IMR-90 (cell line): ENCODE measurements around the gene LRP1B. TPM values are rescaled to one million over a fixed set of nuclear protein-coding genes. Genes with fewer than 3 reads are reported as not detected.

ENCODE experiments used
- ATAC-seq: fragments of 200-7000 bp; cut with Tn5 transposase; 2 replicates; pipeline ENCODE4 v1.9.1; 2020; ENCODE audit warnings: low read depth, mild to moderate bottlenecking, moderate library complexity
- BruUV-seq: library from RNA; stranded (reverse); fragments of 400-500 nt; replicated peaks from 2 replicates; lab custom pipeline; 2021; lab: Mats Ljungman, UMichigan
- CTCF ChIA-PET: fragments of 300-600 bp; formaldehyde crosslinking; extraction: SDS; loops from one replicate; lab custom pipeline; 2021; ENCODE audit warnings: antibody characterized with exemption; lab: Yijun Ruan, JAX
- POLR2A ChIA-PET: fragments of 300-600 bp; sonication (Branson Sonifier 250); formaldehyde crosslinking; loops from one replicate; lab custom pipeline; 2022; ENCODE audit warnings: antibody characterized with exemption; ENCODE audit not compliant: unreplicated experiment; lab: Charles Lee
- DNase-seq: peaks from one replicate; pipeline ENCODE4 v3.0.0; 2013
- H2AFZ ChIP-seq: replicated peaks from 2 replicates; pipeline ENCODE3; 2013; ENCODE audit warnings: low read length, mild to moderate bottlenecking; ENCODE audit not compliant: poor library complexity
- H2AK5ac ChIP-seq: 2 replicates; pipeline ENCODE4 v1.6.1; 2013; ENCODE audit warnings: low read depth, low read length, inconsistent platforms
- H2AK9ac ChIP-seq: replicated peaks from 2 replicates; pipeline ENCODE3; 2013; ENCODE audit warnings: mild to moderate bottlenecking, low read depth, low read length, moderate library complexity; ENCODE audit not compliant: poor library complexity
- H2BK120ac ChIP-seq: 2 replicates; pipeline ENCODE4 v1.6.1; 2013; ENCODE audit warnings: low read depth, low read length, inconsistent platforms
- H2BK15ac ChIP-seq: 3 replicates; pipeline ENCODE4 v1.6.1; 2013; ENCODE audit warnings: low read depth, low read length, inconsistent platforms
- H2BK20ac ChIP-seq: 2 replicates; pipeline ENCODE4 v1.6.1; 2013; ENCODE audit warnings: low read depth, mild to moderate bottlenecking, inconsistent platforms, low read length, moderate library complexity
- H2BK5ac ChIP-seq: 2 replicates; pipeline ENCODE4 v1.6.1; 2013; ENCODE audit warnings: mild to moderate bottlenecking, low read depth, low read length, inconsistent platforms; ENCODE audit not compliant: poor library complexity, severe bottlenecking
- H3K14ac ChIP-seq: replicated peaks from 2 replicates; pipeline ENCODE4 v1.6.1; 2013; ENCODE audit warnings: low read depth, low read length, inconsistent platforms
- H3K18ac ChIP-seq: 2 replicates; pipeline ENCODE4 v1.6.1; 2013; ENCODE audit warnings: low read depth, low read length, control low read depth
- H3K23ac ChIP-seq: 2 replicates; pipeline ENCODE4 v1.6.1; 2013; ENCODE audit warnings: low read depth, low read length, inconsistent platforms
- H3K27ac ChIP-seq: 2 replicates; pipeline ENCODE4 v1.5.1; 2013; ENCODE audit warnings: mild to moderate bottlenecking, control low read depth, low read length; ENCODE audit not compliant: insufficient read depth
- H3K27me3 ChIP-seq: 2 replicates; pipeline ENCODE4 v1.6.1; 2013; ENCODE audit warnings: low read length; ENCODE audit not compliant: control insufficient read depth, insufficient read depth
- H3K36me3 ChIP-seq: 2 replicates; pipeline ENCODE4 v1.6.1; 2013; ENCODE audit warnings: low read length, mixed read lengths; ENCODE audit not compliant: control insufficient read depth, insufficient read depth
- H3K4ac ChIP-seq: 2 replicates; pipeline ENCODE4 v1.6.1; 2013; ENCODE audit warnings: low read depth, low read length, inconsistent platforms
- H3K4me1 ChIP-seq: 2 replicates; pipeline ENCODE4 v1.6.1; 2013; ENCODE audit warnings: low read length, mixed read lengths; ENCODE audit not compliant: control insufficient read depth, insufficient read depth
- H3K4me2 ChIP-seq: 2 replicates; pipeline ENCODE4 v1.6.1; 2013; ENCODE audit warnings: low read depth, mild to moderate bottlenecking, control low read depth, low read length, moderate library complexity
- H3K4me3 ChIP-seq: 2 replicates; pipeline ENCODE4 v1.5.1; 2013; ENCODE audit warnings: low read depth, mild to moderate bottlenecking, control low read depth, low read length, moderate library complexity; ENCODE audit not compliant: insufficient read depth
- H3K56ac ChIP-seq: 2 replicates; pipeline ENCODE4 v1.6.1; 2013; ENCODE audit warnings: low read length, inconsistent platforms; ENCODE audit not compliant: insufficient read depth; ENCODE audit errors: extremely low read depth
- H3K79me1 ChIP-seq, 2 experiments: 2 replicates each; pipeline ENCODE4 v1.6.1; 2013; ENCODE audit warnings: low read length in 2 of 2, inconsistent platforms in 1 of 2, low read depth in 1 of 2
- H3K9ac ChIP-seq: 2 replicates; pipeline ENCODE4 v1.6.1; 2013; ENCODE audit warnings: low read depth, low read length, control low read depth
- H3K9me1 ChIP-seq: 2 replicates; pipeline ENCODE4 v1.6.1; 2013; ENCODE audit warnings: low read length, inconsistent platforms; ENCODE audit not compliant: insufficient read depth
- H3K9me3 ChIP-seq: 2 replicates; pipeline ENCODE4 v1.6.1; 2013; ENCODE audit warnings: low read length; ENCODE audit not compliant: control insufficient read depth, insufficient read depth
- H4K20me1 ChIP-seq: 2 replicates; pipeline ENCODE4 v1.6.1; 2013; ENCODE audit warnings: low read length, inconsistent platforms; ENCODE audit not compliant: insufficient read depth
- H4K5ac ChIP-seq: 2 replicates; pipeline ENCODE4 v1.6.1; 2013; ENCODE audit warnings: mild to moderate bottlenecking, low read depth, low read length, control low read depth
- H4K8ac ChIP-seq, 2 experiments: 2 replicates each; pipeline ENCODE4 v1.6.1; 2013; ENCODE audit warnings: low read depth in 2 of 2, low read length in 2 of 2, control low read depth in 1 of 2, inconsistent platforms in 1 of 2
- H4K91ac ChIP-seq: 2 replicates; pipeline ENCODE4 v1.6.1; 2013; ENCODE audit warnings: low read depth, low read length, inconsistent platforms; ENCODE audit not compliant: insufficient read depth
- RCOR1 ChIP-seq: IDR thresholded peaks from 2 replicates; pipeline ENCODE4 v1.6.1; 2012; ENCODE audit warnings: mild to moderate bottlenecking, low read length, improper control_type of control experiment; ENCODE audit not compliant: insufficient replicate concordance
- WGBS, 2 experiments: methylation state at CpG; one replicate each; pipeline versions ENCODE4 v1.1.5 to v1.1.7; 2013; ENCODE audit warnings: missing lambda C conversion rate in 2 of 2; ENCODE audit not compliant: insufficient read length in 1 of 2; ENCODE audit errors: extremely low coverage in 2 of 2; 5-methylcytosine and 5-hydroxymethylcytosine counted together
- dilution Hi-C: fragments of 300-500 bp; cut with HindIII; formaldehyde crosslinking; loops from one replicate; pipeline ENCODE4 v1.14.3; 2018; ENCODE audit warnings: low sequenced_read_pairs; ENCODE audit not compliant: unreplicated experiment
- in situ Hi-C: fragments of 300-500 bp; cut with MboI; formaldehyde crosslinking; loops from 3 replicates; pipeline ENCODE4 v1.14.3; 2019; ENCODE audit warnings: low sequenced_read_pairs, inconsistent platforms, mixed read lengths
- intact Hi-C: fragments of 100-400 bp; cut with micrococcal nuclease; formaldehyde crosslinking; loops from 2 replicates; pipeline ENCODE4 v1.10.0; 2022
- polyA plus RNA-seq, 3 experiments: library from polyadenylated mRNA; depleted of rRNA; stranded (reverse); fragments of >200 nt; gene quantifications; 2 replicates each; pipeline ENCODE4 v1.2.3, GENCODE V29; 2012; ENCODE audit warnings: low replicate concordance in 1 of 3
- total RNA-seq: library from RNA; depleted of rRNA; stranded (reverse); fragments of >200 nt; gene quantifications from 2 replicates; pipeline ENCODE4 v1.2.3, GENCODE V29; 2012
- TF ChIP-seq, protein P1 (sequence below): fragments of 150-350 bp; IDR thresholded peaks from 2 replicates; pipeline ENCODE4 v1.6.1; 2017; ENCODE audit warnings: mild to moderate bottlenecking, antibody characterized with exemption, low read length, low read depth

LRP1B gene
- total and polyA plus RNA-seq, 2 of the 4 experiments (the other 2 are of a cell fraction): under 0.01 to 0.02 TPM

DNA sequence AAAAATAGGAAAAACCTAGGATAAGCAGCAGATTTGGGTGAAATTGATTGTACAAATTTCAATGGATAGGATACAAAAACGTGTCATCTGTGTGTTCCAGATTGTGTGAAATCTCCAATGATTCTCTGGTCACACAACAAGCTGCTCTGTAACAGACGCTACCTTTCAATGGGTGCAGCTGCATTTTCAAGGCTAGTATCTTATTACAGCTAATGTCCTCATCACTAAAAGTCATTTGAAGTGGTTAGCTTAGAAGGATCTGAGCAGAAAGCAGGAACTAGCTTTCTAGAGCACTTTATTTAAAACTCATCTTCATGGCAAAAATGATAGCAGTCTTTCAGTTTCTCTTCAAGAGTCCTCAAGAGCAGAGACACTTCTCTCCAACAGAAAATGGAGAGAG lies 364.6 kb downstream of the LRP1B start:
- H2BK15ac ChIP-seq: no peak overlapping the region
- WGBS, 2 experiments: no CpG with 5 or more reads among the region's 2 CpGs
- no TSS peak for BruUV-seq
- in situ Hi-C loops (no loop called here), dilution Hi-C loops (no loop called here), intact Hi-C loops (no loop called here)
- no peaks in the 10 kb centered on the region for H3K36me3 ChIP-seq
- no peak overlapping the region for H4K91ac ChIP-seq
- no peak for TF ChIP-seq RCOR1
- TF ChIP-seq, protein P1, sequence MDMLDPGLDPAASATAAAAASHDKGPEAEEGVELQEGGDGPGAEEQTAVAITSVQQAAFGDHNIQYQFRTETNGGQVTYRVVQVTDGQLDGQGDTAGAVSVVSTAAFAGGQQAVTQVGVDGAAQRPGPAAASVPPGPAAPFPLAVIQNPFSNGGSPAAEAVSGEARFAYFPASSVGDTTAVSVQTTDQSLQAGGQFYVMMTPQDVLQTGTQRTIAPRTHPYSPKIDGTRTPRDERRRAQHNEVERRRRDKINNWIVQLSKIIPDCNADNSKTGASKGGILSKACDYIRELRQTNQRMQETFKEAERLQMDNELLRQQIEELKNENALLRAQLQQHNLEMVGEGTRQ: no peak
- DNase-seq (no peak), ATAC-seq (no peak)
- no peak overlapping the region for H3K18ac ChIP-seq
- no peak overlapping the region for H2AK5ac ChIP-seq
- no peak overlapping the region for H3K9ac ChIP-seq
- no peaks in the 10 kb centered on the region for H3K4me1 ChIP-seq
- H3K9me1 ChIP-seq: no peaks in the 10 kb centered on the region
- H3K79me1 ChIP-seq: no peaks in the 10 kb centered on the region
- H4K20me1 ChIP-seq: no peaks in the 10 kb centered on the region
- ChIA-PET POLR2A (no interaction called here), CTCF (no interaction called here)
- H3K9me3 ChIP-seq: 0 out of 2 replicates have a peak, but pooled peaks cover 2% of the 10 kb centered on the region
- H2BK120ac ChIP-seq: no peak overlapping the region
- no peak overlapping the region for H3K23ac ChIP-seq
- H3K4ac ChIP-seq: no peak overlapping the region
- no peak overlapping the region for H2AK9ac ChIP-seq
- H2BK5ac ChIP-seq: no peak overlapping the region
- H3K27ac ChIP-seq: no peak overlapping the region
- H4K8ac ChIP-seq: no peak overlapping the region
- no peak overlapping the region for H2BK20ac ChIP-seq
- H3K14ac ChIP-seq: no peak overlapping the region
- no peak overlapping the region for H3K4me2 ChIP-seq
- H3K27me3 ChIP-seq: no peaks in the 10 kb centered on the region
- no peak overlapping the region for H3K56ac ChIP-seq
- no peak overlapping the region for H2AFZ ChIP-seq
- no peak overlapping the region for H4K5ac ChIP-seq
- H3K4me3 ChIP-seq: no peak overlapping the region
